NCI-H2081 (cell line): ENCODE measurements around the gene ZNF165.
"Not testable (repeated sequence)": the region's sequence is repeated elsewhere in the genome, so short reads cannot be mapped to it uniquely, and the experiment has no call there.

Experiments used
- DNase-seq, 2 experiments: peaks; one replicate each; lab custom pipeline; 2025; lab: John Stamatoyannopoulos, UW

Gene ZNF165

GRCh38 chr6:28122283-28122682 lies 41.9 kb downstream of the ZNF165 start:
- not testable (repeated sequence) for DNase-seq

- DNase-seq: peak; percentile 82 to 95
Observed at GRCh38 chr6:28124350-28124970, 44.1 kb downstream of the ZNF165 start, which contains the start of gene ZSCAN16. Gene ZSCAN16, plus strand, starts transcription at chr6:28124609. Its CDS starts 835 bp downstream, at chr6:28125444.

- no peak for DNase-seq
Observed at GRCh38 chr6:28124971-28125353, 44.6 kb downstream of the ZNF165 start.

GRCh38 chr6:28125401-28125800 lies 45.0 kb downstream of the ZNF165 start:
- DNase-seq: peak in 1 of 2 experiments; percentile 2

GRCh38 chr6:28134015-28134414 lies 53.6 kb downstream of the ZNF165 start:
- DNase-seq: peak; percentile 24 to 65

GRCh38 chr6:28134716-28135115 lies 54.3 kb downstream of the ZNF165 start:
- no peak for DNase-seq

- DNase-seq: peak in 1 of 2 experiments; percentile 2
Observed at GRCh38 chr6:28135393-28135792, 55.0 kb downstream of the ZNF165 start.

GRCh38 chr6:28136585-28137504 lies 56.5 kb downstream of the ZNF165 start:
- DNase-seq: peak; percentile 92 to 93

GRCh38 chr6:28137505-28137981 lies 57.2 kb downstream of the ZNF165 start:
- DNase-seq: no peak
